Stimulated activated CD8-positive, alpha-beta memory T cell treated with anti-CD3 and anti-CD28 coated beads, Interleukin-12 subunit alpha, Interleukin-12 subunit beta, amount 100 ng/mL, for 1 hour (primary cell): ENCODE data around the gene DNMT3A.

ENCODE experiments used
- DNase-seq: peaks from one replicate; pipeline ENCODE4 v3.0.0-alpha.2; 2020; ENCODE audit warnings: low read depth

DNMT3A gene

GRCh38 chr2:25372405-25373268 is 30.9 kb upstream of the DNMT3A start:
- DNase-seq: no peak

GRCh38 chr2:25371253-25372241 is 29.8 kb upstream of the DNMT3A start:
- no peak for DNase-seq

- DNase-seq: no peak
These were observed 28.2 kb upstream of the DNMT3A start for GRCh38 chr2:25369876-25370275.

GRCh38 chr2:25369439-25369838 is 27.7 kb upstream of the DNMT3A start:
- DNase-seq: no peak

- no peak for DNase-seq
These were observed 26.9 kb upstream of the DNMT3A start for GRCh38 chr2:25368660-25369059.

- no peak for DNase-seq
These were observed 25.6 kb upstream of the DNMT3A start for GRCh38 chr2:25367296-25367695.

GRCh38 chr2:25366629-25367028 is 24.9 kb upstream of the DNMT3A start:
- DNase-seq: no peak

- no peak for DNase-seq
These were observed 23.5 kb upstream of the DNMT3A start for GRCh38 chr2:25365241-25365640.

GRCh38 chr2:25363733-25364132 is 22.0 kb upstream of the DNMT3A start:
- DNase-seq: no peak

GRCh38 chr2:25362434-25363145 is 20.9 kb upstream of the DNMT3A start:
- peak; percentile 46 for DNase-seq

- peak; percentile 91 for DNase-seq
These were observed 20.3 kb upstream of the DNMT3A start for GRCh38 chr2:25362049-25362433.

- no peak for DNase-seq
These were observed 19.7 kb upstream of the DNMT3A start for GRCh38 chr2:25361261-25362048.

- no peak for DNase-seq
These were observed 17.1 kb upstream of the DNMT3A start for GRCh38 chr2:25358836-25359235.

- DNase-seq: no peak
These were observed 16.6 kb upstream of the DNMT3A start for GRCh38 chr2:25358249-25358815.

GRCh38 chr2:25356088-25356487 is 14.4 kb upstream of the DNMT3A start:
- DNase-seq: no peak

- no peak for DNase-seq
These were observed 13.5 kb upstream of the DNMT3A start for GRCh38 chr2:25355270-25355669.

- DNase-seq: no peak
These were observed 12.4 kb upstream of the DNMT3A start for GRCh38 chr2:25354116-25354515.

GRCh38 chr2:25349397-25349796 is 7.7 kb upstream of the DNMT3A start:
- no peak for DNase-seq

GRCh38 chr2:25347846-25348245 is 6.1 kb upstream of the DNMT3A start:
- DNase-seq: no peak

- no peak for DNase-seq
These were observed 5.6 kb upstream of the DNMT3A start for GRCh38 chr2:25347205-25347815.
